ENCODE data around the gene ASS1. TPM values are rescaled to one million over a fixed set of nuclear protein-coding genes. Genes with fewer than 3 reads are reported as not detected.

The ASS1 gene
- total RNA-seq, 2 donors from 2014 or later = not detected

GRCh38 chr9:130530938-130531337, 86.2 kb downstream of the ASS1 start:
- Mint-ChIP-seq H3K27ac (no peak overlapping the region), H3K36me3 (no peaks in the 10 kb centered on the region), H3K27me3 (peaks cover 16 to 22% of the 10 kb centered on the region in 2 donors), H3K9me3 (no peaks in the 10 kb centered on the region), H3K4me1 (ENCODE audit: low read depth in 2 of 2) (peaks cover 0 to 4% of the 10 kb centered on the region in 2 donors), H3K4me3 (no peak overlapping the region)
- DNase-seq (ENCODE audit: low spot score) = no peak
- no peak for ATAC-seq

- H3K4me1 Mint-ChIP-seq (ENCODE audit: low read depth in 2 of 2) = peaks cover 0 to 6% of the 10 kb centered on the region in 2 donors
- no peaks in the 10 kb centered on the region for H3K9me3 Mint-ChIP-seq
- no peaks in the 10 kb centered on the region for H3K36me3 Mint-ChIP-seq
- H3K4me3 Mint-ChIP-seq = no peak overlapping the region
- DNase-seq (ENCODE audit: low spot score) (no peak), ATAC-seq (no peak)
- H3K27me3 Mint-ChIP-seq = peaks cover 21 to 27% of the 10 kb centered on the region in 2 donors
- no peak overlapping the region for H3K27ac Mint-ChIP-seq
These were observed 86.9 kb downstream of the ASS1 start for GRCh38 chr9:130531670-130532069.

- Mint-ChIP-seq H3K4me3 (no peak overlapping the region), H3K27ac (no peak overlapping the region), H3K36me3 (no peaks in the 10 kb centered on the region), H3K9me3 (no peaks in the 10 kb centered on the region), H3K4me1 (ENCODE audit: low read depth in 2 of 2) (peaks cover 2 to 9% of the 10 kb centered on the region in 2 donors), H3K27me3 (peaks cover 28% of the 10 kb centered on the region in 2 donors)
- ATAC-seq (no peak), DNase-seq (ENCODE audit: low spot score) (no peak)
These were observed 87.8 kb downstream of the ASS1 start for GRCh38 chr9:130532426-130533080.

- Mint-ChIP-seq H3K4me1 (ENCODE audit: low read depth in 2 of 2) (peaks cover 7 to 14% of the 10 kb centered on the region in 2 donors), H3K4me3 (no peak overlapping the region), H3K36me3 (no peaks in the 10 kb centered on the region), H3K27ac (no peak overlapping the region), H3K9me3 (no peaks in the 10 kb centered on the region), H3K27me3 (peaks cover 47 to 55% of the 10 kb centered on the region in 2 donors)
- DNase-seq (ENCODE audit: low spot score) (no peak), ATAC-seq (no peak)
These were observed 91.2 kb downstream of the ASS1 start for GRCh38 chr9:130535818-130536521.

GRCh38 chr9:130536701-130537107, 91.9 kb downstream of the ASS1 start:
- no peak overlapping the region for H3K27ac Mint-ChIP-seq
- H3K27me3 Mint-ChIP-seq = peaks cover 49 to 55% of the 10 kb centered on the region in 2 donors
- no peak overlapping the region for H3K4me3 Mint-ChIP-seq
- no peaks in the 10 kb centered on the region for H3K9me3 Mint-ChIP-seq
- H3K36me3 Mint-ChIP-seq = no peaks in the 10 kb centered on the region
- H3K4me1 Mint-ChIP-seq (ENCODE audit: low read depth in 2 of 2) = peaks cover 7 to 14% of the 10 kb centered on the region in 2 donors
- ATAC-seq (peak in 1 of 2 donors; percentile 37), DNase-seq (ENCODE audit: low spot score) (no peak)

GRCh38 chr9:130537346-130538050, 92.7 kb downstream of the ASS1 start:
- DNase-seq (ENCODE audit: low spot score) (no peak), ATAC-seq (peak; percentile 34 to 41)
- peaks cover 7 to 14% of the 10 kb centered on the region in 2 donors for H3K4me1 Mint-ChIP-seq (ENCODE audit: low read depth in 2 of 2)
- no peak overlapping the region for H3K27ac Mint-ChIP-seq
- H3K27me3 Mint-ChIP-seq = peaks cover 49 to 57% of the 10 kb centered on the region in 2 donors
- no peak overlapping the region for H3K4me3 Mint-ChIP-seq
- no peaks in the 10 kb centered on the region for H3K36me3 Mint-ChIP-seq
- H3K9me3 Mint-ChIP-seq = no peaks in the 10 kb centered on the region

GRCh38 chr9:130539420-130540223, 94.9 kb downstream of the ASS1 start:
- H3K4me3 Mint-ChIP-seq = no peak overlapping the region
- peaks cover 48 to 68% of the 10 kb centered on the region in 2 donors for H3K27me3 Mint-ChIP-seq

GRCh38 chr9:130541533-130541932, 96.8 kb downstream of the ASS1 start:
- Mint-ChIP-seq H3K27me3 (peaks cover 41 to 53% of the 10 kb centered on the region in 2 donors), H3K27ac (no peak overlapping the region), H3K9me3 (no peaks in the 10 kb centered on the region), H3K4me3 (no peak overlapping the region), H3K36me3 (no peaks in the 10 kb centered on the region), H3K4me1 (ENCODE audit: low read depth in 2 of 2) (peaks cover 7 to 11% of the 10 kb centered on the region in 2 donors)
- ATAC-seq (no peak), DNase-seq (ENCODE audit: low spot score) (no peak)

More at GRCh38 chr9:130539420-130540223, 94.9 kb downstream of the ASS1 start:
- no peak for ATAC-seq
- Mint-ChIP-seq H3K9me3 (no peaks in the 10 kb centered on the region), H3K36me3 (no peaks in the 10 kb centered on the region), H3K27ac (no peak overlapping the region), H3K4me1 (ENCODE audit: low read depth in 2 of 2) (peaks cover 7 to 17% of the 10 kb centered on the region in 2 donors)
- no peak for DNase-seq (ENCODE audit: low spot score)

- DNase-seq (ENCODE audit: low spot score) (no peak), ATAC-seq (no peak)
- Mint-ChIP-seq H3K27me3 (peaks cover 38 to 48% of the 10 kb centered on the region in 2 donors), H3K4me1 (ENCODE audit: low read depth in 2 of 2) (peaks cover 7 to 8% of the 10 kb centered on the region in 2 donors), H3K4me3 (no peak overlapping the region), H3K27ac (no peak overlapping the region), H3K9me3 (no peaks in the 10 kb centered on the region), H3K36me3 (no peaks in the 10 kb centered on the region)
These were observed 97.3 kb downstream of the ASS1 start for GRCh38 chr9:130542038-130542437.

- peaks cover 4 to 7% of the 10 kb centered on the region in 2 donors for H3K4me1 Mint-ChIP-seq (ENCODE audit: low read depth in 2 of 2)
- no peak for DNase-seq (ENCODE audit: low spot score)
- H3K27me3 Mint-ChIP-seq = peaks cover 36 to 44% of the 10 kb centered on the region in 2 donors
- H3K9me3 Mint-ChIP-seq = no peaks in the 10 kb centered on the region
- peak in 1 of 2 donors; percentile 39 for ATAC-seq
- H3K27ac Mint-ChIP-seq = no peak overlapping the region
- H3K36me3 Mint-ChIP-seq = no peaks in the 10 kb centered on the region
- no peak overlapping the region for H3K4me3 Mint-ChIP-seq
These were observed 97.9 kb downstream of the ASS1 start for GRCh38 chr9:130542457-130543228.

GRCh38 chr9:130543368-130543767, 98.6 kb downstream of the ASS1 start:
- Mint-ChIP-seq H3K36me3 (no peaks in the 10 kb centered on the region), H3K4me3 (no peak overlapping the region), H3K9me3 (no peaks in the 10 kb centered on the region), H3K27me3 (peaks cover 30 to 37% of the 10 kb centered on the region in 2 donors), H3K4me1 (ENCODE audit: low read depth in 2 of 2) (peaks cover 0 to 3% of the 10 kb centered on the region in 2 donors), H3K27ac (no peak overlapping the region)
- no peak for ATAC-seq
- DNase-seq (ENCODE audit: low spot score) = no peak

- Mint-ChIP-seq H3K27me3 (peaks cover 25 to 32% of the 10 kb centered on the region in 2 donors), H3K4me3 (no peak overlapping the region), H3K27ac (no peak overlapping the region), H3K9me3 (peaks cover 2% of the 10 kb centered on the region), H3K36me3 (no peaks in the 10 kb centered on the region), H3K4me1 (ENCODE audit: low read depth in 2 of 2) (peaks cover 0 to 3% of the 10 kb centered on the region in 2 donors)
- ATAC-seq (no peak), DNase-seq (ENCODE audit: low spot score) (no peak)
These were observed 99.1 kb downstream of the ASS1 start for GRCh38 chr9:130543859-130544258.
